Colonic mucosa (tissue), 4 donors: Measurements from ENCODE around the gene CFAP221. TPM values are rescaled to one million over a fixed set of nuclear protein-coding genes. Genes with fewer than 3 reads are reported as not detected.

Experiments used
- DNase-seq: peaks from one replicate; pipeline ENCODE4 v3.0.0-alpha.2; 2020
- H3K27ac ChIP-seq: fragments of 200-600 bp; one replicate; pipeline ENCODE4 v1.8.0; 2021
- H3K27me3 ChIP-seq: fragments of 200-600 bp; one replicate; pipeline ENCODE4 v1.8.0; 2021
- H3K36me3 ChIP-seq: fragments of 200-600 bp; one replicate; pipeline ENCODE4 v1.8.0; 2021
- H3K4me1 ChIP-seq: fragments of 200-600 bp; one replicate; pipeline ENCODE4 v1.8.0; 2021; ENCODE audit warnings: mild to moderate bottlenecking
- H3K4me3 ChIP-seq: fragments of 200-600 bp; one replicate; pipeline ENCODE4 v1.8.0; 2021
- H3K9ac ChIP-seq, 2 donors: one replicate each; pipeline ENCODE4 v1.7.0; 2013; ENCODE audit warnings: control low read depth in 2 of 2, low read depth in 2 of 2, low read length in 2 of 2
- H3K9me3 ChIP-seq: fragments of 200-600 bp; one replicate; pipeline ENCODE4 v1.8.0; 2021
- intact Hi-C: fragments of 100-400 bp; cut with DNase I; formaldehyde crosslinking; loops from one replicate; pipeline ENCODE4 v1.14.1; 2022
- total RNA-seq, 2 donors: library from RNA; stranded (reverse); fragmentation: NEBNext Ultra II Directional in 1 of 2; extraction: Animal tissue kit (Norgen Biotek cat#: 25700) in 1 of 2; gene quantifications; one replicate each; pipeline ENCODE4 v1.2.1, GENCODE V29; 2021
- TF ChIP-seq, protein P1 (sequence below): fragments of 200-600 bp; IDR thresholded peaks from one replicate; pipeline ENCODE4 v1.8.0; 2022; ENCODE audit warnings: antibody characterized with exemption, mild to moderate bottlenecking
- donor health status: healthy.
- donor health status: DM: no; HTN: no; CAD: no.
- donor health status: DM: no; HTN: no; CAD: no.

Gene CFAP221
- total RNA-seq, 2 donors from 2014 or later = not detected

GRCh38 chr2:119660343-119660658 lies 116.1 kb downstream of the CFAP221 start:
- Histone ChIP-seq H3K27ac (no peak overlapping the region), H3K27me3 (no peaks in the 10 kb centered on the region), H3K36me3 (no peaks in the 10 kb centered on the region), H3K9me3 (no peaks in the 10 kb centered on the region), H3K4me1 (no peaks in the 10 kb centered on the region), H3K9ac (no peak overlapping the region), H3K4me3 (no peak overlapping the region)
- no peak for DNase-seq
- TF ChIP-seq, protein P1, sequence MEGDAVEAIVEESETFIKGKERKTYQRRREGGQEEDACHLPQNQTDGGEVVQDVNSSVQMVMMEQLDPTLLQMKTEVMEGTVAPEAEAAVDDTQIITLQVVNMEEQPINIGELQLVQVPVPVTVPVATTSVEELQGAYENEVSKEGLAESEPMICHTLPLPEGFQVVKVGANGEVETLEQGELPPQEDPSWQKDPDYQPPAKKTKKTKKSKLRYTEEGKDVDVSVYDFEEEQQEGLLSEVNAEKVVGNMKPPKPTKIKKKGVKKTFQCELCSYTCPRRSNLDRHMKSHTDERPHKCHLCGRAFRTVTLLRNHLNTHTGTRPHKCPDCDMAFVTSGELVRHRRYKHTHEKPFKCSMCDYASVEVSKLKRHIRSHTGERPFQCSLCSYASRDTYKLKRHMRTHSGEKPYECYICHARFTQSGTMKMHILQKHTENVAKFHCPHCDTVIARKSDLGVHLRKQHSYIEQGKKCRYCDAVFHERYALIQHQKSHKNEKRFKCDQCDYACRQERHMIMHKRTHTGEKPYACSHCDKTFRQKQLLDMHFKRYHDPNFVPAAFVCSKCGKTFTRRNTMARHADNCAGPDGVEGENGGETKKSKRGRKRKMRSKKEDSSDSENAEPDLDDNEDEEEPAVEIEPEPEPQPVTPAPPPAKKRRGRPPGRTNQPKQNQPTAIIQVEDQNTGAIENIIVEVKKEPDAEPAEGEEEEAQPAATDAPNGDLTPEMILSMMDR = no peak
- intact Hi-C loops = no loop called here

GRCh38 chr2:119662297-119662696 lies 118.0 kb downstream of the CFAP221 start:
- Histone ChIP-seq H3K27ac (no peak overlapping the region), H3K27me3 (no peaks in the 10 kb centered on the region), H3K4me1 (no peaks in the 10 kb centered on the region), H3K9ac (no peak overlapping the region), H3K9me3 (no peaks in the 10 kb centered on the region), H3K4me3 (no peak overlapping the region), H3K36me3 (no peaks in the 10 kb centered on the region)
- intact Hi-C loops = no loop called here
- DNase-seq = no peak
- TF ChIP-seq, protein P1 = no peak

- no peak overlapping the region for H3K9ac ChIP-seq
- DNase-seq = no peak
- TF ChIP-seq, protein P1 = no peak
- no peak overlapping the region for H3K4me3 ChIP-seq
- no peaks in the 10 kb centered on the region for H3K9me3 ChIP-seq
- H3K36me3 ChIP-seq = no peaks in the 10 kb centered on the region
- H3K27me3 ChIP-seq = no peaks in the 10 kb centered on the region
- intact Hi-C loops = no loop called here
- no peak overlapping the region for H3K27ac ChIP-seq
- no peaks in the 10 kb centered on the region for H3K4me1 ChIP-seq
Measured at GRCh38 chr2:119668546-119668945, 124.3 kb downstream of the CFAP221 start.

GRCh38 chr2:119671016-119671415 lies 126.8 kb downstream of the CFAP221 start:
- no peak for DNase-seq
- Histone ChIP-seq H3K27ac (no peak overlapping the region), H3K36me3 (no peaks in the 10 kb centered on the region), H3K9me3 (no peaks in the 10 kb centered on the region), H3K4me1 (no peaks in the 10 kb centered on the region), H3K27me3 (no peaks in the 10 kb centered on the region), H3K9ac (no peak overlapping the region), H3K4me3 (no peak overlapping the region)
- TF ChIP-seq, protein P1 = no peak
- intact Hi-C loops = no loop called here

DNA sequence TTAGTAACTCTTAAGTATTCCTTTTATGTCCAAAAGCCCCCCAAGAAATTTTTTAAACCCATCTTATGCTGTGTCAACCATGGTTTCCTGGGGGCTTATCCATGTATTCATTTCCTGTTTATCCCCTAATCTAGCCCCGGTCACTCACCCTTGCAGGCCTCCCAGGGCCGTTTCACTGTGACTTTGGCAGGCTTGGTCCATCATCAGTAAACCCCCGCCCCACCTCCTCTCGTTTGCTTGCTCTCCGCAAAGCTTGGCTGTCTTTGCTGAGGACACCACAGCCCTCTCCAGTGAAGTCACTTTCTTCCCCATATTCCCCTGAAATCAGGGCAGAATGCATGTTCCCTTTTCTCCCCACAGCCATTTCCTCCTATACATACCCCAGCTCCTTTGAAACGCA lies 127.5 kb downstream of the CFAP221 start:
- Histone ChIP-seq H3K9me3 (no peaks in the 10 kb centered on the region), H3K4me3 (no peak overlapping the region), H3K36me3 (no peaks in the 10 kb centered on the region), H3K9ac (no peak overlapping the region), H3K27me3 (no peaks in the 10 kb centered on the region), H3K4me1 (no peaks in the 10 kb centered on the region), H3K27ac (no peak overlapping the region)
- no peak for DNase-seq
- intact Hi-C loops = no loop called here
- TF ChIP-seq, protein P1 = no peak
